Astrocyte (in vitro differentiated cells and primary cell): ENCODE data around the gene LIPT2. TPM values are rescaled to one million over a fixed set of nuclear protein-coding genes. Genes with fewer than 3 reads are reported as not detected.

Experiments
- DNase-seq: peaks from one replicate; pipeline ENCODE4 v3.0.0-alpha.2; 2010; ENCODE audit warnings: low read depth
- FAIRE-seq: peaks from 2 replicates; lab custom pipeline; 2011; peaks lifted over from hg19 to GRCh38; lab: Jason Lieb, UNC
- H2AFZ ChIP-seq: 2 replicates; pipeline ENCODE4 v1.6.0; 2012; ENCODE audit warnings: low read depth, low read length, inconsistent platforms
- H3K27ac ChIP-seq: 2 replicates; pipeline ENCODE4 v1.5.1; 2011; ENCODE audit warnings: low read depth, low read length, inconsistent platforms
- H3K27me3 ChIP-seq: 2 replicates; pipeline ENCODE4 v1.6.0; 2011; ENCODE audit warnings: low read length, inconsistent platforms; ENCODE audit not compliant: insufficient read depth
- H3K36me3 ChIP-seq: 2 replicates; pipeline ENCODE4 v1.5.1; 2011; ENCODE audit warnings: low read length, inconsistent platforms; ENCODE audit not compliant: insufficient read depth
- H3K4me1 ChIP-seq: 2 replicates; pipeline ENCODE4 v1.5.1; 2011; ENCODE audit warnings: low read length, inconsistent platforms; ENCODE audit not compliant: insufficient read depth
- H3K4me2 ChIP-seq: 2 replicates; pipeline ENCODE4 v1.6.0; 2012; ENCODE audit warnings: low read length, inconsistent platforms
- H3K4me3 ChIP-seq: 2 replicates; pipeline ENCODE4 v1.5.1; 2011; ENCODE audit warnings: low read depth, mild to moderate bottlenecking, low read length, inconsistent platforms; ENCODE audit not compliant: insufficient read depth
- H3K79me2 ChIP-seq: 2 replicates; pipeline ENCODE4 v1.6.0; 2012; ENCODE audit warnings: mild to moderate bottlenecking, low read length, inconsistent platforms; ENCODE audit not compliant: insufficient read depth
- H3K9ac ChIP-seq: 2 replicates; pipeline ENCODE4 v1.6.0; 2012; ENCODE audit warnings: mild to moderate bottlenecking, low read length, inconsistent platforms
- H3K9me3 ChIP-seq: 2 replicates; pipeline ENCODE4 v1.5.1; 2012; ENCODE audit warnings: low read depth, mild to moderate bottlenecking, low read length, inconsistent platforms; ENCODE audit not compliant: insufficient read depth
- H4K20me1 ChIP-seq: 2 replicates; pipeline ENCODE4 v1.6.0; 2012; ENCODE audit warnings: low read length, inconsistent platforms; ENCODE audit not compliant: insufficient read depth
- H3K27ac Mint-ChIP-seq: one replicate; pipeline ENCODE4 v1.8.0; 2021; ENCODE audit warnings: mild to moderate bottlenecking, mixed read lengths; ENCODE audit not compliant: unreplicated experiment
- H3K27me3 Mint-ChIP-seq: one replicate; pipeline ENCODE4 v1.8.0; 2021; ENCODE audit warnings: low read depth, mixed read lengths; ENCODE audit not compliant: unreplicated experiment
- H3K36me3 Mint-ChIP-seq: one replicate; pipeline ENCODE4 v1.8.0; 2021; ENCODE audit warnings: low read depth, mixed read lengths; ENCODE audit not compliant: unreplicated experiment
- H3K4me1 Mint-ChIP-seq: one replicate; pipeline ENCODE4 v1.8.0; 2021; ENCODE audit warnings: low read depth, mixed read lengths; ENCODE audit not compliant: unreplicated experiment
- H3K4me3 Mint-ChIP-seq: one replicate; pipeline ENCODE4 v1.8.0; 2021; ENCODE audit warnings: mild to moderate bottlenecking, moderate library complexity, mixed read lengths; ENCODE audit not compliant: unreplicated experiment
- H3K9me3 Mint-ChIP-seq: one replicate; pipeline ENCODE4 v1.8.0; 2021; ENCODE audit warnings: mild to moderate bottlenecking, mixed read lengths; ENCODE audit not compliant: unreplicated experiment
- CTCF ChIP-seq: IDR thresholded peaks from 2 replicates; pipeline ENCODE4 v1.5.1; 2011; ENCODE audit warnings: low read depth, mild to moderate bottlenecking, inconsistent platforms, low read length, moderate library complexity; ENCODE audit not compliant: insufficient read depth
- EZH2 ChIP-seq: IDR thresholded peaks from 2 replicates; pipeline ENCODE4 v1.6.1; 2012; ENCODE audit warnings: mild to moderate bottlenecking, low read length, inconsistent platforms; ENCODE audit not compliant: insufficient read depth
- total RNA-seq: library from RNA; stranded (reverse); gene quantifications from 2 replicates; pipeline ENCODE4 v1.2.1, GENCODE V29; 2021

LIPT2 gene
- total RNA-seq, 1 donor from 2014 or later: 2.0 TPM

GRCh38 chr11:74446532-74446938 is 47.0 kb downstream of the LIPT2 start:
- no peak for DNase-seq
- no peak overlapping the region for H3K4me3 ChIP-seq

GRCh38 chr11:74444173-74444826 is 49.2 kb downstream of the LIPT2 start:
- H3K36me3 Mint-ChIP-seq: peaks cover 2% of the 10 kb centered on the region
- Histone ChIP-seq H3K27me3 (no peaks in the 10 kb centered on the region), H2AFZ (no peak overlapping the region), H3K4me3 (no peak overlapping the region), H3K79me2 (no peaks in the 10 kb centered on the region), H3K9me3 (no peaks in the 10 kb centered on the region), H3K36me3 (no peaks in the 10 kb centered on the region), H3K27ac (no peak overlapping the region), H3K9ac (no peak overlapping the region), H3K4me2 (no peak overlapping the region), H4K20me1 (no peaks in the 10 kb centered on the region), H3K4me1 (peaks cover 9% of the 10 kb centered on the region)
- H3K9me3 Mint-ChIP-seq: no peaks in the 10 kb centered on the region
- no peak for DNase-seq
- H3K4me1 Mint-ChIP-seq: peaks cover 3% of the 10 kb centered on the region
- H3K27me3 Mint-ChIP-seq: peaks cover 3% of the 10 kb centered on the region
- H3K4me3 Mint-ChIP-seq: no peak overlapping the region
- TF ChIP-seq EZH2: no peak
- no peak for TF ChIP-seq CTCF
- no peak overlapping the region for H3K27ac Mint-ChIP-seq
- no peak for FAIRE-seq

More at GRCh38 chr11:74446532-74446938, 47.0 kb downstream of the LIPT2 start:
- Histone ChIP-seq H3K4me1 (peaks cover 17% of the 10 kb centered on the region), H3K9ac (no peak overlapping the region), H3K9me3 (no peaks in the 10 kb centered on the region), H2AFZ (no peak overlapping the region), H3K79me2 (no peaks in the 10 kb centered on the region), H3K27ac (no peak overlapping the region), H3K4me2 (no peak overlapping the region), H4K20me1 (no peaks in the 10 kb centered on the region), H3K36me3 (no peaks in the 10 kb centered on the region), H3K27me3 (no peaks in the 10 kb centered on the region)
- Mint-ChIP-seq H3K27ac (no peak overlapping the region), H3K27me3 (peaks cover 3% of the 10 kb centered on the region), H3K9me3 (no peaks in the 10 kb centered on the region), H3K36me3 (peaks cover 2% of the 10 kb centered on the region), H3K4me3 (no peak overlapping the region), H3K4me1 (peaks cover 3% of the 10 kb centered on the region)
- FAIRE-seq: no peak
- TF ChIP-seq CTCF: no peak
- no peak for TF ChIP-seq EZH2
